Astrocyte of the hippocampus (primary cell): ENCODE results near the gene SMC5.

Experiments used
- DNase-seq: peaks from one replicate; pipeline ENCODE4 v3.0.0; 2011; ENCODE audit warnings: low read depth, low spot score

The SMC5 gene

DNA sequence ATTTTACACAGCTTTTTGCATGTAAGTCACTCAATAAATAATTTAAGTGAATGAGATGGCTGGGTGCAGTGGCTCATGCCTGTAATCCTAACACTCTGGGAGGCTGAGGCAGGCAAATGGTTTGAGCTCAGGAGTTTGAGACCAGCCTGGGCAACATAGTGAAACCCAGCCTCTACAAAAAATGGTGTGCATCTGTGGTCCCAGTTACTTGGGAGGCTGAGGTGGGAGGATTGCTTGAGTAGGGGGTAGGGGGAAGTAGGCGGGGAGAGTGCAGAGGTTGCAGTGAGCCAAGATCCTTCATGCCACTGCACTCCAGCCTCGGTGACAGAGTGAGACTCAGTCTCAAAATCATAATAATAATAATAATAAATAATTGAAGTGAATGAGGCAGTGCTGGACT lies 145.5 kb downstream of the SMC5 start:
- no peak for DNase-seq
